ENCODE measurements around the gene NFIL3.
A peak's percentile ranks its signal among the peaks of the same experiment; 100 is the strongest.

Gene NFIL3

DNA sequence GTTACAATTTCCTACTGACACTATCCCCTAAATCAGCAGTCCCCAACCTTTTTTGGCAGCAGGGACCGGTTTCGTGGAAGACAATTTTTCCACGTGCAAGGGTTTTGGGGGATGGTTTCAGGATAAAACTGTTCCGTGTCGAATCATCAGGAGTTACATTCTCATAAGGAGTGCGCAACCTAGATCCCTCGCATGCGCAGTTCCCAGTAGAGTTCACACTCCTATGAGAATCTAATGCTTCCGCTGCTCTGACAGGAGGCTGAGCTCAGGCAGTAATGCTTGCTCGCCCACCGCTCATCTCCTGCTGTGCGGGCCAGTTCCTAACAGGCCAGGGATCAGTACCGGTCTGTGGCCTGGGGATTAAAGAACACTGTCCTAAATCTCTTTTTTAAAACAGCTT is 13.2 kb upstream of the NFIL3 start:
- Histone ChIP-seq H3K27ac (ENCODE audit: low read depth, low read length) (no peak overlapping the region), H3K4me3 (ENCODE audit: low read depth in 1 of 2, low read length in 2 of 2) (no peak overlapping the region), H3K9me3 (ENCODE audit: control insufficient read depth in 1 of 2, low read length in 2 of 2) (no peaks in the 10 kb centered on the region), H3K36me3 (ENCODE audit: control insufficient read depth in 1 of 2, insufficient read depth in 2 of 2, low read length in 2 of 2) (no peaks in the 10 kb centered on the region), H3K9ac (ENCODE audit: low read depth in 1 of 2, low read length in 2 of 2) (no peak overlapping the region), H3K27me3 (ENCODE audit: control insufficient read depth in 1 of 2, insufficient read depth in 2 of 2, low read length in 2 of 2) (no peaks in the 10 kb centered on the region), H3K4me1 (ENCODE audit: control insufficient read depth in 1 of 2, insufficient read depth in 2 of 2, low read length in 2 of 2) (no peaks in the 10 kb centered on the region)

DNA sequence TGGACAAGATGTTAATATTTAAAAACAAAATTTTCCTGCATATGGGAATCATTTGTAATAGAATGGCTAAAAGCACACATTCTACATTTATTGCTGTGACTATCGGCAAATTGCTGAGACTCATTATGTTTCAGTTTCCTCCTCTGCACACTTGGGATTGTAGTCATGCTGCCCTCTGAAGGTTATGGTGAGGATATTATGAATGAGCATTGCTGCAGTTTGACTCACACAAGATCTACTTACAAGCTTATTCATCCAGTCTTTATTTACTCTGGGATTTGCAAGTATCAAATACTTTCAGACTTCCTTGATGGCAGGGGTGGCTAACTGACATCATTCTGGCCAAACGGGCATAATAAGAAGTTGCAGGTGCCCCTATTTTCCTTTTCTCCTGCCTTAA is 9.5 kb upstream of the NFIL3 start:
- no peak overlapping the region for H3K9ac ChIP-seq (ENCODE audit: low read depth in 1 of 2, low read length in 2 of 2)
- H3K4me3 ChIP-seq (ENCODE audit: low read depth in 1 of 2, low read length in 2 of 2), result no peak overlapping the region
- no peak overlapping the region for H3K27ac ChIP-seq (ENCODE audit: low read depth, low read length)
- no peaks in the 10 kb centered on the region for H3K27me3 ChIP-seq (ENCODE audit: control insufficient read depth in 1 of 2, insufficient read depth in 2 of 2, low read length in 2 of 2)
- no peaks in the 10 kb centered on the region for H3K9me3 ChIP-seq (ENCODE audit: control insufficient read depth in 1 of 2, low read length in 2 of 2)
- H3K36me3 ChIP-seq (ENCODE audit: control insufficient read depth in 1 of 2, insufficient read depth in 2 of 2, low read length in 2 of 2), result no peaks in the 10 kb centered on the region
- H3K4me1 ChIP-seq (ENCODE audit: control insufficient read depth in 1 of 2, insufficient read depth in 2 of 2, low read length in 2 of 2), result no peaks in the 10 kb centered on the region

DNA sequence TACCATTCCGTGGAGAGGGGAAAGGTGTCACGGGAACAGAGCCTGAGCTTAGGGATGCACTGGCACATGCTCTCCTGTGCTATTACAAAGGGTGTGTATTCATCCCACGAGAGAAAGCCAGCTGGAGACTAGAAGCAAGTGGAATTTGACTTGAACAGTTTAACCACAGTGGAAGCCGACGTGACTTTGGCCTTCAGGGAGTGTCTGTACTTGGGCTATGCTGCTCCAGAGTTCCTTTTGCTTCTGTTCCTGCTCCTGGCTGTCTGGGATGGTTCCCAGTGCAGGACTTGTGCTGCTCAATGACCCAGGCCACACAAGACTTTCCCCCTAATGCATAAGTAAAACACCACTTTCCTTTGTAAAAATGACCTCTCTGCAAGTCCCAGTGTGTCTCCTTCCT is 7.9 kb upstream of the NFIL3 start:
- H3K27ac ChIP-seq (ENCODE audit: low read depth, low read length), result no peak overlapping the region
- no peaks in the 10 kb centered on the region for H3K4me1 ChIP-seq (ENCODE audit: control insufficient read depth in 1 of 2, insufficient read depth in 2 of 2, low read length in 2 of 2)
- H3K4me3 ChIP-seq (ENCODE audit: low read depth in 1 of 2, low read length in 2 of 2), result no peak overlapping the region
- H3K36me3 ChIP-seq (ENCODE audit: control insufficient read depth in 1 of 2, insufficient read depth in 2 of 2, low read length in 2 of 2), result no peaks in the 10 kb centered on the region
- no peaks in the 10 kb centered on the region for H3K9me3 ChIP-seq (ENCODE audit: control insufficient read depth in 1 of 2, low read length in 2 of 2)
- H3K27me3 ChIP-seq (ENCODE audit: control insufficient read depth in 1 of 2, insufficient read depth in 2 of 2, low read length in 2 of 2), result no peaks in the 10 kb centered on the region
- no peak overlapping the region for H3K9ac ChIP-seq (ENCODE audit: low read depth in 1 of 2, low read length in 2 of 2)

DNA sequence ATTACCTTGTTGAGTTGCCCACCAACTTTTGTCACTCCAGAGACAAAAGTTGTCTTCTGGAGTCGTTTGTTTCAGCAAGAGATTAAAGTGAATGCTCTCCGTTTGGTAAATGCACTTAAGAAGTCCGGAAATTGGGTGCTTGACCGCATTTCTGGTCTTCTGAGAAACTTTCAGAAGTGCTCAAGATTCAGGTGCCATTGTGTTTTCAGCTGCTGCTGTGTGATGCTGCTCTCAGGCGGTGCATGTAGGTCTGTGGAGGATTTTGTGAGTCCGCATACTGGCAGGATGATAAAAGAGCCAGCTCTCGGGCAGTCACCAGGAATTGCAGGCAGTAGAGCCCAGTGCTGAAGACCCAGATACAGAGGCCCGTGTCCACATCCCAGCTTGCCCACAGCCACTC is 5.9 kb upstream of the NFIL3 start:
- Histone ChIP-seq H3K4me1 (ENCODE audit: control insufficient read depth in 1 of 2, insufficient read depth in 2 of 2, low read length in 2 of 2) (peaks cover 0 to 7% of the 10 kb centered on the region in 2 donors), H3K9ac (ENCODE audit: low read depth in 1 of 2, low read length in 2 of 2) (no peak overlapping the region), H3K9me3 (ENCODE audit: control insufficient read depth in 1 of 2, low read length in 2 of 2) (no peaks in the 10 kb centered on the region), H3K27me3 (ENCODE audit: control insufficient read depth in 1 of 2, insufficient read depth in 2 of 2, low read length in 2 of 2) (no peaks in the 10 kb centered on the region), H3K36me3 (ENCODE audit: control insufficient read depth in 1 of 2, insufficient read depth in 2 of 2, low read length in 2 of 2) (no peaks in the 10 kb centered on the region), H3K27ac (ENCODE audit: low read depth, low read length) (no peak overlapping the region), H3K4me3 (ENCODE audit: low read depth in 1 of 2, low read length in 2 of 2) (no peak overlapping the region)

DNA sequence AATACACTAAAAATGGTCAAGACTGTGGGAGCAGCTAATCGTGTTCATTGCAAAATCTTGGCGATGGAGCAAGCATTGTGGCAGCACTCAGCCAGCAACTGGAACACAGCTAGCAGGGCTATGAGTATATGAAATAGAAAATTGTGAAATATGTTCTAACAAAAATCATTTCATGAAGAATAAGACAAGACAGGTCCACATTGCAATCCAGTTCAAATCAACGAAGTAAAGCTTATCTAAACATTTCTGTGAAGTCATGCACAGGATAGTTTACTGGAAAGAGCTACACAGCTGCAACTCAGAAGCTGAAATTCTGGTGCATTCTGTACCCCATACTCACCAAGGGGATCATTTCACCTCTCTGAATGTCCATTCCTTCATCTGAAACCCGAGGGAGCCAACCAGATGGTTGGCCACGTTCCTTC is 5.3 kb upstream of the NFIL3 start:
- Histone ChIP-seq H3K27ac (ENCODE audit: low read depth, low read length) (no peak overlapping the region), H3K27me3 (ENCODE audit: control insufficient read depth in 1 of 2, insufficient read depth in 2 of 2, low read length in 2 of 2) (no peaks in the 10 kb centered on the region), H3K9me3 (ENCODE audit: control insufficient read depth in 1 of 2, low read length in 2 of 2) (no peaks in the 10 kb centered on the region), H3K4me3 (ENCODE audit: low read depth in 1 of 2, low read length in 2 of 2) (no peak overlapping the region), H3K9ac (ENCODE audit: low read depth in 1 of 2, low read length in 2 of 2) (no peak overlapping the region), H3K36me3 (ENCODE audit: control insufficient read depth in 1 of 2, insufficient read depth in 2 of 2, low read length in 2 of 2) (no peaks in the 10 kb centered on the region), H3K4me1 (ENCODE audit: control insufficient read depth in 1 of 2, insufficient read depth in 2 of 2, low read length in 2 of 2) (peaks cover 0 to 8% of the 10 kb centered on the region in 2 donors)

DNA sequence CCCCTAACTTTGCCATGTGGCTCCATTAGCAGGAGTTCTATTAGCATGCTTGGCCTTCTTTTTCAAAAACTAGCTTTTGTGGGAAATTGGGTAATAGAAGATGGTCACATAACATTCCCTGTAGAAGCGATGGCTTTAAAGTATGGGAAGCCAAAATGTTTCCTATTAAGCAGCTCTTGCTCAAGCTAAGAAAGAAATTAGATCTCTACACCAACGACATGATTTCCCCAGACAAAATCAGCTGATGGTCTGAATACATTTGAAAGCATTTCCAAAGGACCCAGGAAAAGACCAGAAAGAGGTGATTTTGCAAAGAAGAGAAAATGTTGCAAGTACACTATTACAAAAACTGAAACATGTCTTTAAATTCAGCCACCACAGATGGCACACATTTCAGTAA is 4.8 kb upstream of the NFIL3 start:
- Histone ChIP-seq H3K4me1 (ENCODE audit: control insufficient read depth in 1 of 2, insufficient read depth in 2 of 2, low read length in 2 of 2) (peaks cover 0 to 8% of the 10 kb centered on the region in 2 donors), H3K27ac (ENCODE audit: low read depth, low read length) (no peak overlapping the region)

DNA sequence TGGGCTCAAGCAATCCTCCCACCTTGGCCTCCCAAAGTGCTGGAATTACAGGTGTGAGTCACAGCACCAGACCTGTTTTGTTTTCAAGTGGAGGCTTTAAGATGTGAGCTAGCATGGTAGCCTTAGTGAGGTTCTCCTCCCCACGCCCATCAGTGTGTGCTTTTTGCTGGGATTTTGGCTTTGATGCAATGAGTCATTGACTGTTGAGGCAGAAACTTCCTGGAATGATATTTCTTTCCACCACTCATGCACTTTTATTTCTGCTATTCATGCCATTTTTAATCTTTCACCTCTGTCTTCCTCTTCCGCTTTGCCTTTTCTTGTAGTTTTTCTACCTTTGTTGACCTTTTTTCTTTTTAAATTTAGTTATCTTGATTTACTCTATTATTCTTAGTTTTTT is 4.2 kb upstream of the NFIL3 start:
- H3K9me3 ChIP-seq (ENCODE audit: control insufficient read depth in 1 of 2, low read length in 2 of 2), result no peaks in the 10 kb centered on the region
- no peak overlapping the region for H3K27ac ChIP-seq (ENCODE audit: low read depth, low read length)
- peaks cover 0 to 11% of the 10 kb centered on the region in 2 donors for H3K4me1 ChIP-seq (ENCODE audit: control insufficient read depth in 1 of 2, insufficient read depth in 2 of 2, low read length in 2 of 2)
- H3K4me3 ChIP-seq (ENCODE audit: low read depth in 1 of 2, low read length in 2 of 2), result no peak overlapping the region
- H3K36me3 ChIP-seq (ENCODE audit: control insufficient read depth in 1 of 2, insufficient read depth in 2 of 2, low read length in 2 of 2), result no peaks in the 10 kb centered on the region
- H3K27me3 ChIP-seq (ENCODE audit: control insufficient read depth in 1 of 2, insufficient read depth in 2 of 2, low read length in 2 of 2), result no peaks in the 10 kb centered on the region
- H3K9ac ChIP-seq (ENCODE audit: low read depth in 1 of 2, low read length in 2 of 2), result no peak overlapping the region

More for the DNA sequence above, 4.8 kb upstream of the NFIL3 start:
- Histone ChIP-seq H3K4me3 (ENCODE audit: low read depth in 1 of 2, low read length in 2 of 2) (no peak overlapping the region), H3K27me3 (ENCODE audit: control insufficient read depth in 1 of 2, insufficient read depth in 2 of 2, low read length in 2 of 2) (no peaks in the 10 kb centered on the region), H3K36me3 (ENCODE audit: control insufficient read depth in 1 of 2, insufficient read depth in 2 of 2, low read length in 2 of 2) (no peaks in the 10 kb centered on the region), H3K9me3 (ENCODE audit: control insufficient read depth in 1 of 2, low read length in 2 of 2) (no peaks in the 10 kb centered on the region), H3K9ac (ENCODE audit: low read depth in 1 of 2, low read length in 2 of 2) (no peak overlapping the region)

DNA sequence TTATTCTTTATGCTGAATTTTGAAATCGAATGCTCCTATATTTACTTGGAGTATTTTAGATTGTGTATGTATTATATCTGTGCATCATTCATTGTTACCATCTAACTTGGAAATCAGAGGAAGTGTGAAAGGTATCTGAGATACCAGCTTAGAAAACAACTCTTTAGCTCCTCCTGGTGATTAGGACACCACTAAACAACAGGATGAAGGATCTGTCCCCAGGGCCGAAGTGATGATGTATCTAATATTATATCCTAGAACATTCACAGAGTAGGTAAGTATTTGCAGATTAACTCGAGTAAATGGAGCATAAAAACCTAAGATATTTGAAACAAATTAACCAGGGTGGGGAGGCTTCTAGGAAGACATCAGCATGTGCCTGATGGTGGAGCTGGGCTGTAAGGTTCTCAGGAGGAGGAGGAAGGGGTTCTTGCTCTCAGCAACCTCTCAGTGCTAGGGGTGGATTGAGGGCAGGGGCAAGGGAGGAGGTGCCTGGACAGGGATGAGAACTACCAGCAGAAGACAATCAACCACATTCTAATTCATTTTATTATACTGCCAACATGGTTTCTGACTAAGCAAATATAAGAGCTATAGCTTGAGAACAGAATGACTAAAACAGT is 2.6 kb upstream of the NFIL3 start:
- Histone ChIP-seq H3K9ac (ENCODE audit: low read depth in 1 of 2, low read length in 2 of 2) (no peak overlapping the region), H3K4me1 (ENCODE audit: control insufficient read depth in 1 of 2, insufficient read depth in 2 of 2, low read length in 2 of 2) (peaks cover 6 to 16% of the 10 kb centered on the region in 2 donors), H3K4me3 (ENCODE audit: low read depth in 1 of 2, low read length in 2 of 2) (no peak overlapping the region), H3K27ac (ENCODE audit: low read depth, low read length) (no peak overlapping the region), H3K36me3 (ENCODE audit: control insufficient read depth in 1 of 2, insufficient read depth in 2 of 2, low read length in 2 of 2) (no peaks in the 10 kb centered on the region), H3K9me3 (ENCODE audit: control insufficient read depth in 1 of 2, low read length in 2 of 2) (no peaks in the 10 kb centered on the region), H3K27me3 (ENCODE audit: control insufficient read depth in 1 of 2, insufficient read depth in 2 of 2, low read length in 2 of 2) (no peaks in the 10 kb centered on the region)

DNA sequence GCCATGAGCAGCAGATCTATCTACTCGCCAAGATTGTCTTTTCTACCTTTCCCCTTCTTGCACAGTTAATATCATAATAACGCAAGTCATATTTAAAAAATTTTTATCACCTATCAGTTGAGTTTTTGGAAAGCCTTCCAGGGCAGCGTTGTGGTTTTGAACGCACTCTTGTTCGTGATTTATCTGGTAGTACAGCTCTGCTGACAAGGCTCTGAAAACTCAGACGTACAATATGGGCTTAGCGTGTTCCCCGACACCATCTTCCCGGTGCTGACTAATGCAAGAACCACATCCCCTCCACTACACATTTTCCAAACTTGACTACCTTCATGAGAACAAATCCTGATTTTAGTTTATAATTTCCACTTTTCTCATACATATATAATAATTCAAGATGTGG is 1.6 kb upstream of the NFIL3 start:
- Histone ChIP-seq H3K9ac (ENCODE audit: low read depth in 1 of 2, low read length in 2 of 2) (no peak overlapping the region), H3K4me3 (ENCODE audit: low read depth in 1 of 2, low read length in 2 of 2) (peak overlapping the region; percentile 75 to 82), H3K4me1 (ENCODE audit: control insufficient read depth in 1 of 2, insufficient read depth in 2 of 2, low read length in 2 of 2) (peaks cover 10 to 21% of the 10 kb centered on the region in 2 donors), H3K27ac (ENCODE audit: low read depth, low read length) (no peak overlapping the region), H3K9me3 (ENCODE audit: control insufficient read depth in 1 of 2, low read length in 2 of 2) (no peaks in the 10 kb centered on the region), H3K27me3 (ENCODE audit: control insufficient read depth in 1 of 2, insufficient read depth in 2 of 2, low read length in 2 of 2) (no peaks in the 10 kb centered on the region), H3K36me3 (ENCODE audit: control insufficient read depth in 1 of 2, insufficient read depth in 2 of 2, low read length in 2 of 2) (no peaks in the 10 kb centered on the region)

DNA sequence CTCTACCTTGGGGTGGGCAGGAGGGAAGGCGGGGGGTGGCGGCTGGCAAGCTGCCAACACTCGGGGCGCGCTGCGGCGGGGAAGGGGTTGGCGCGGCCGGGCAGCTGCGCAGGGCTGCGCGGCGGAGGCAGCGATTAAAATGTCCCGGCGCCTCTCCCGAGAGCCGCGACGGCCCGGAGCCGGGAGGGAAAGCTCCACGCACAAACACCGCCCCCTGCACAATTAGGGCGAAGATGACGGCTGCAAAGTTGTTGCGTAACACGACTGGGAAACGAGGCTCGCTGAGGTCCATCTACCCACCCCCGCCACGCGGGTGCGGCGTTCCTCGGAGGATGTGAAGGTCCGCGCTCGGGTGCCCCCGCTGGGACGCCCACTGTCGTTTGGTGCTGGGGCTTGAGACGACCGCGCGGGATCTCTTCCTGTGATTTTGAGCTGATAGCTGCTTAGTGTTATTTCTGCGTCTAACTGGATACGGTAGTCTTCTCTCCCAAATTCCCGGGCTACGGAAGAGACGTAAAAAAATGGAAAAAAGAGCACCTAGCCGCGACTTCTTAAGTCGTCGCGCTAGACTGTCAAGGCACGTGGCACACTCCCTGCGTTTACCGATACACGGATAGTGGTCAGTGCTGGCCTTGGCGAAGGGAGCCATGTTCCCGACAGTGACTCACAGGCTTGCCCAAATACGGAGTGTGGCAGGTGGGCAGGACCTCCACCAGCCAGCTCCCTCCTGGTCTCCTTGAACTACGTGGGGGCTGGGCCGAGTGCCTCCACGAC is 958 bp upstream of the NFIL3 start:
- H3K9ac ChIP-seq (ENCODE audit: low read depth in 1 of 2, low read length in 2 of 2), result peak overlapping the region; percentile 67 to 82
- H3K4me1 ChIP-seq (ENCODE audit: control insufficient read depth in 1 of 2, insufficient read depth in 2 of 2, low read length in 2 of 2), result peaks cover 14 to 24% of the 10 kb centered on the region in 2 donors

More for the DNA sequence above, 958 bp upstream of the NFIL3 start:
- no peaks in the 10 kb centered on the region for H3K27me3 ChIP-seq (ENCODE audit: control insufficient read depth in 1 of 2, insufficient read depth in 2 of 2, low read length in 2 of 2)
- peak overlapping the region; percentile 75 to 82 for H3K4me3 ChIP-seq (ENCODE audit: low read depth in 1 of 2, low read length in 2 of 2)
- H3K9me3 ChIP-seq (ENCODE audit: control insufficient read depth in 1 of 2, low read length in 2 of 2), result no peaks in the 10 kb centered on the region
- no peaks in the 10 kb centered on the region for H3K36me3 ChIP-seq (ENCODE audit: control insufficient read depth in 1 of 2, insufficient read depth in 2 of 2, low read length in 2 of 2)
- H3K27ac ChIP-seq (ENCODE audit: low read depth, low read length), result peak overlapping the region; percentile 87

Data from duodenal mucosa (tissue), 2 donors.